ENCODE data around the gene ACSL1. TPM values are rescaled to one million over a fixed set of nuclear protein-coding genes. Genes with fewer than 3 reads are reported as not detected.
A peak's percentile ranks its signal among the peaks of the same experiment; 100 is the strongest.

Gene ACSL1, protein sequence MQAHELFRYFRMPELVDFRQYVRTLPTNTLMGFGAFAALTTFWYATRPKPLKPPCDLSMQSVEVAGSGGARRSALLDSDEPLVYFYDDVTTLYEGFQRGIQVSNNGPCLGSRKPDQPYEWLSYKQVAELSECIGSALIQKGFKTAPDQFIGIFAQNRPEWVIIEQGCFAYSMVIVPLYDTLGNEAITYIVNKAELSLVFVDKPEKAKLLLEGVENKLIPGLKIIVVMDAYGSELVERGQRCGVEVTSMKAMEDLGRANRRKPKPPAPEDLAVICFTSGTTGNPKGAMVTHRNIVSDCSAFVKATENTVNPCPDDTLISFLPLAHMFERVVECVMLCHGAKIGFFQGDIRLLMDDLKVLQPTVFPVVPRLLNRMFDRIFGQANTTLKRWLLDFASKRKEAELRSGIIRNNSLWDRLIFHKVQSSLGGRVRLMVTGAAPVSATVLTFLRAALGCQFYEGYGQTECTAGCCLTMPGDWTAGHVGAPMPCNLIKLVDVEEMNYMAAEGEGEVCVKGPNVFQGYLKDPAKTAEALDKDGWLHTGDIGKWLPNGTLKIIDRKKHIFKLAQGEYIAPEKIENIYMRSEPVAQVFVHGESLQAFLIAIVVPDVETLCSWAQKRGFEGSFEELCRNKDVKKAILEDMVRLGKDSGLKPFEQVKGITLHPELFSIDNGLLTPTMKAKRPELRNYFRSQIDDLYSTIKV
- total RNA-seq, result 100 to 1,000 TPM in 1 of 4 donors, 10 to 100 TPM in 3; 43.5 to 136 (median 52.0) TPM

DNA sequence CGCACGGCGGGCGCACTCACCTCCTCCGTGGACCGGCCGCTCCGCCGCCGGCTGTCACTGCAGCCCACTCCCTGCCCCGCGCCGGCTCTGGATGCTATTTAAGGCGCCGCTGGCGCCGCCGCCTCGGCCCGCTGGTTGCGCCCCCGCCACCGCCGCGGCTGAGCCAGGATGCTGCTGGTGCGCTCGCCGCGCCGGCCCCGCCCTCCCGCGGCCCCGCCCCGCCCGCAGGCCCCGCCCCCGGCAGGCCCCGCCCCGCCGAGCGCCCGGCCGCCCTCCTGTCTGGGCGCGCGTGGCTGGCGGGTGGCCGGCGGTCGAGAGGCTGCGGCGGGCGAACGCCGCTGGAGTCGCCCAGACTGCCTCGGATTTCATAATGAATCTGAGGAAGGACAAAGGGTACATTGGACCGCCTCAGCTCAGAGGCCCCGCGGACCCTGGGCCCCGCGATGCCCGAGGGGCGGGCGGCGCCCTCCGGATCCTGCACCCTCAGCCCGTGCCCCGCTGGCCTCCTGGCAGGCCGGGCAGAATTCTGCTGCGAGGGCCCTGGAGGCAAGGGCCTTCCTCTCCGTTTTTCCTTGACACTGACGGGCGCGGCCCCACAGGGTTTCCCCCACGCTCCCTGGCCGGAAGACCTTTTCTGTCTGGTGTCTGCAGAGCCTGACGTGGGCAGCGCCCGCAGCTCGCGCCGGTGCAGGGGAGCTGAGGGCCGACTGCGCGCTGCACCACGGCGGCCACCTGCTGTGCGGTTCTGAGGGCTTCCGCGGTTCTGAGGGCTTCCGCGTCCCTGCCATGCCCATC is at the start of gene ACSL1:
ACSL1 (minus strand) TSS at position 73 of the 795 bp plus-strand sequence. CDS start 22,454 bp downstream, outside the sequence.
- WGBS, result 1% methylated on average over 25 of the region's 94 CpGs

DNA sequence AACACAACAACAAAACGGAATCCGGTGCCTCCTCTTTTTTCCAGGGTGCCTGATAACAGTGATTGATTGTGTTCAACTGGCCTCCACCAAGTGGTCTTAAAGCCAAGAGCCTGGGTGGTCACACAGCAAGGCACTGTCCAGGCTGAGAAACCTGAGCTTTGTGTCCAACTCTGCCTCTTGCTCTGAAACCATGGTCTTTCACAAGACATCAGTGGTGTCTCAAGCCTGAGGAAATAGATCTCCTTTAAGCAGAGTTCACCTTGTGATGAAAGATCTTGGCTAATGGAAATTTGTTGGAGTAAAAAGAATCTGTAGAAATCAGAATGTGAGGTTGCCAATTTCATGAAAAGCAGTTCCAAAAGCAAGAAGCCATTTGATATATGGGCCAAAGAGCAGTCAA is 47.3 kb upstream of the ACSL1 start:
- DNase-seq (ENCODE audit: extremely low spot score), result no peak
- Histone ChIP-seq H3K27ac (replicated peaks in 1 of 4) (no peak overlapping the region), H3K27me3 (peaks cover 0 to 3% (median 0%) of the 10 kb centered on the region in 4 donors), H3K9me3 (no peaks in the 10 kb centered on the region), H3K4me3 (no peak overlapping the region), H3K4me1 (no peaks in the 10 kb centered on the region), H3K36me3 (no peaks in the 10 kb centered on the region)
- WGBS, result 50% methylated on average over 2 of the region's 2 CpGs
- intact Hi-C loops (cut with DNase I), result no loop called here
- no peak for TF ChIP-seq EP300 (IDR thresholded peaks at IDR 0.05)
- TF ChIP-seq POLR2AphosphoS5 (IDR thresholded peaks at IDR 0.05), result no peak
- TF ChIP-seq, protein P1, sequence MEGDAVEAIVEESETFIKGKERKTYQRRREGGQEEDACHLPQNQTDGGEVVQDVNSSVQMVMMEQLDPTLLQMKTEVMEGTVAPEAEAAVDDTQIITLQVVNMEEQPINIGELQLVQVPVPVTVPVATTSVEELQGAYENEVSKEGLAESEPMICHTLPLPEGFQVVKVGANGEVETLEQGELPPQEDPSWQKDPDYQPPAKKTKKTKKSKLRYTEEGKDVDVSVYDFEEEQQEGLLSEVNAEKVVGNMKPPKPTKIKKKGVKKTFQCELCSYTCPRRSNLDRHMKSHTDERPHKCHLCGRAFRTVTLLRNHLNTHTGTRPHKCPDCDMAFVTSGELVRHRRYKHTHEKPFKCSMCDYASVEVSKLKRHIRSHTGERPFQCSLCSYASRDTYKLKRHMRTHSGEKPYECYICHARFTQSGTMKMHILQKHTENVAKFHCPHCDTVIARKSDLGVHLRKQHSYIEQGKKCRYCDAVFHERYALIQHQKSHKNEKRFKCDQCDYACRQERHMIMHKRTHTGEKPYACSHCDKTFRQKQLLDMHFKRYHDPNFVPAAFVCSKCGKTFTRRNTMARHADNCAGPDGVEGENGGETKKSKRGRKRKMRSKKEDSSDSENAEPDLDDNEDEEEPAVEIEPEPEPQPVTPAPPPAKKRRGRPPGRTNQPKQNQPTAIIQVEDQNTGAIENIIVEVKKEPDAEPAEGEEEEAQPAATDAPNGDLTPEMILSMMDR (IDR thresholded peaks at IDR 0.05), result no peak
- no peak for TF ChIP-seq POLR2A (IDR thresholded peaks at IDR 0.05; ENCODE audit: low read depth)

More for the DNA sequence above, at the start of gene ACSL1:
- H3K4me3 ChIP-seq, result peak within 1 kb of the TSS; percentile 74 to 91 (median 84)
- intact Hi-C loops (cut with DNase I), result loop anchor here (2.0 to 10.0 kb wide), 3 partner anchors 83 to 319 kb away; partner anchors contain the start of gene SLC25A4
- H3K9me3 ChIP-seq, result no peaks in the 10 kb centered on the region
- H3K27ac ChIP-seq (replicated peaks in 1 of 4), result peak within 1 kb of the TSS; percentile 78 to 93 (median 88)
- H3K27me3 ChIP-seq, result no peaks in the 10 kb centered on the region
- H3K36me3 ChIP-seq, result no peaks in the 10 kb centered on the region
- peaks cover 22 to 29% (median 27%) of the 10 kb centered on the region in 4 donors for H3K4me1 ChIP-seq
- TF ChIP-seq POLR2A (IDR thresholded peaks at IDR 0.05; ENCODE audit: low read depth) (peak; percentile 22), EP300 (IDR thresholded peaks at IDR 0.05) (no peak), POLR2AphosphoS5 (IDR thresholded peaks at IDR 0.05) (peak; percentile 33 to 72)
- TF ChIP-seq, protein P1 (IDR thresholded peaks at IDR 0.05), result peak in 2 of 3 experiments; percentile 19
- no peak for DNase-seq (ENCODE audit: extremely low spot score)

DNA sequence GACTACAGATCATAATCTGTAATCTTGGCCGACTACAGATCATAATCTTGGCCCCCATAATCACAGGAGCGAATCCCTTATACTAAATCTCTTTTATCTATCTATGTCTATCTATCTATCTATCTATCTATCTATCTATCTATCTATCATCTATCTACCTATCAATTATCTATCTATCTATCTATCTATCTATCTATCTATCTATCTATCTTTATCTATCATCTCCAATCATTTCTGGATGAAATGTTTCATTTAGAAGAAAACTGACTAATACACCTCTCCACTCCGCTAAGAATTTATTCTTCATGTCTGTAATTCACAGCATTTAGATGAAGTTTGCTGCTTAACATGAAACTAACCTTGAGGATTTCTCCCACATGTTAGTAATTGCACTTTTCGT is 45.0 kb upstream of the ACSL1 start:
- Histone ChIP-seq H3K27ac (replicated peaks in 1 of 4) (no peak overlapping the region), H3K27me3 (peaks cover 0 to 3% (median 0%) of the 10 kb centered on the region in 4 donors), H3K36me3 (no peaks in the 10 kb centered on the region), H3K9me3 (no peaks in the 10 kb centered on the region), H3K4me1 (no peaks in the 10 kb centered on the region), H3K4me3 (no peak overlapping the region)
- intact Hi-C loops (cut with DNase I), result no loop called here
- no peak for DNase-seq (ENCODE audit: extremely low spot score)
- WGBS, result 89% methylated on average over 4 of the region's 4 CpGs
- TF ChIP-seq, protein P1 (IDR thresholded peaks at IDR 0.05), result no peak
- TF ChIP-seq POLR2A (IDR thresholded peaks at IDR 0.05; ENCODE audit: low read depth), result no peak
- TF ChIP-seq EP300 (IDR thresholded peaks at IDR 0.05), result no peak

DNA sequence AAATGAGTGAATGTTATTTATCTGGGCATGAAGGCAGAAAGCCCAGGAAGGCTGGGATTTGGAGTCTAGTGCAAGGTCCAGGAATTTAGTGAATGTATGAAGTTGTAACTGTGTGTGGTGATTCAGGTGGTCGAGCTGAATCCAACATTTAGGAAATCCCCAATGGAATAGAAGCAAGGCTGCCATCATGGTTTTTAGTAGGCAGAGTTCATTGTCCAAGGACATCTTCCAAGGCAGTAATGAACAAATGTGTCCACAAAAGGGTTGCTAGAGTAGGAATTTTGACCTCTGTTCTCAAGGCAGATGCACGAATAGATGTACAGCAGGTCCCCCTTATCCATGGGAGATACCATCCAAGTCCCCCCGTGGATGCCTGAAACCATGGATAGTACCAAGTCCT is 42.9 kb upstream of the ACSL1 start:
- no peaks in the 10 kb centered on the region for H3K36me3 ChIP-seq
- H3K4me1 ChIP-seq, result no peaks in the 10 kb centered on the region
- H3K9me3 ChIP-seq, result no peaks in the 10 kb centered on the region
- no peak overlapping the region for H3K27ac ChIP-seq (replicated peaks in 1 of 4)
- 91% methylated on average over 3 of the region's 3 CpGs for WGBS
- DNase-seq (ENCODE audit: extremely low spot score), result no peak
- no peaks in the 10 kb centered on the region for H3K27me3 ChIP-seq
- TF ChIP-seq POLR2A (IDR thresholded peaks at IDR 0.05; ENCODE audit: low read depth) (no peak), POLR2AphosphoS5 (IDR thresholded peaks at IDR 0.05) (no peak), EP300 (IDR thresholded peaks at IDR 0.05) (no peak)
- TF ChIP-seq, protein P1 (IDR thresholded peaks at IDR 0.05), result no peak
- intact Hi-C loops (cut with DNase I), result no loop called here
- H3K4me3 ChIP-seq, result no peak overlapping the region

Measured in esophagus muscularis mucosa (tissue), 4 donors.